ENCODE measurements around the gene NFIB.

NFIB gene

DNA sequence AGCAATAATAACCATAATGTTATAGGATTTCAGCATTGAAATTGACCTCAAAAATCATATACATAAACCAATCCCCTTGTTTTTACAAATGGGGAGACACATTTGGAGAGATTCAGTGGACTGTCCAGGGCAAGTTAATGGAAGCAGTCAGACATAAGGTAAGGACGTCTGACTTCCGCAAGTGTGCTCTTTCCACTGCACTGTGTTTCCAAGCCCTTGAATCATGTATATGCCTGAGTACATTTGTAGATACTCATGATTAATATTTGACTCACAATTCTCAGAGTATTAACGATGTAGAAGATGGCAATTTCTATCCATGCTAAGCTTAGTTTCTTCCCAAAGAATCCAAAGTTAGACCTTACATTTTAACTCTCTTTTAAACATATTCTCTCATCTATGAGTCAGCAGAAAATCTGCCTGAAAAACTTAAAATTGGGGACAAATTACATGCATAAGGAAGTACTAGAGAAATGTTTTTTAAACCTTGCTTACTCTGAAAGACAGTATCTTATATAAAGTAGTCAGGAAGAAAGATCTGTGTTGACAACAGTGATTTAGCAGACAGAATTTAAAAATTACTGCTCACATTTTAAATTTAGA, 165.3 kb downstream of the NFIB start:
- H3K9me3 ChIP-seq (ENCODE audit: control insufficient read depth in 2 of 2, low read length in 2 of 2): no peaks in the 10 kb centered on the region

GRCh38 chr9:14147738-14148137, 166.2 kb downstream of the NFIB start:
- Histone ChIP-seq H3K4me3 (ENCODE audit: low read length in 2 of 2) (no peak overlapping the region), H3K27ac (ENCODE audit: low read length) (no peak overlapping the region), H3K9me3 (ENCODE audit: control insufficient read depth in 2 of 2, low read length in 2 of 2) (no peaks in the 10 kb centered on the region), H3K27me3 (ENCODE audit: control insufficient read depth in 1 of 2, insufficient read depth in 2 of 2, low read length in 2 of 2) (no peaks in the 10 kb centered on the region), H3K9ac (ENCODE audit: low read length in 2 of 2) (no peak overlapping the region), H3K36me3 (ENCODE audit: control insufficient read depth in 2 of 2, insufficient read depth in 2 of 2, low read length in 2 of 2) (no peaks in the 10 kb centered on the region), H3K4me1 (ENCODE audit: control insufficient read depth, insufficient read depth, low read length) (no peaks in the 10 kb centered on the region)

More for the DNA sequence above, 165.3 kb downstream of the NFIB start:
- no peaks in the 10 kb centered on the region for H3K4me1 ChIP-seq (ENCODE audit: control insufficient read depth, insufficient read depth, low read length)
- H3K27ac ChIP-seq (ENCODE audit: low read length): no peak overlapping the region
- no peak overlapping the region for H3K9ac ChIP-seq (ENCODE audit: low read length in 2 of 2)
- H3K4me3 ChIP-seq (ENCODE audit: low read length in 2 of 2): no peak overlapping the region
- H3K36me3 ChIP-seq (ENCODE audit: control insufficient read depth in 2 of 2, insufficient read depth in 2 of 2, low read length in 2 of 2): no peaks in the 10 kb centered on the region
- H3K27me3 ChIP-seq (ENCODE audit: control insufficient read depth in 1 of 2, insufficient read depth in 2 of 2, low read length in 2 of 2): no peaks in the 10 kb centered on the region

DNA sequence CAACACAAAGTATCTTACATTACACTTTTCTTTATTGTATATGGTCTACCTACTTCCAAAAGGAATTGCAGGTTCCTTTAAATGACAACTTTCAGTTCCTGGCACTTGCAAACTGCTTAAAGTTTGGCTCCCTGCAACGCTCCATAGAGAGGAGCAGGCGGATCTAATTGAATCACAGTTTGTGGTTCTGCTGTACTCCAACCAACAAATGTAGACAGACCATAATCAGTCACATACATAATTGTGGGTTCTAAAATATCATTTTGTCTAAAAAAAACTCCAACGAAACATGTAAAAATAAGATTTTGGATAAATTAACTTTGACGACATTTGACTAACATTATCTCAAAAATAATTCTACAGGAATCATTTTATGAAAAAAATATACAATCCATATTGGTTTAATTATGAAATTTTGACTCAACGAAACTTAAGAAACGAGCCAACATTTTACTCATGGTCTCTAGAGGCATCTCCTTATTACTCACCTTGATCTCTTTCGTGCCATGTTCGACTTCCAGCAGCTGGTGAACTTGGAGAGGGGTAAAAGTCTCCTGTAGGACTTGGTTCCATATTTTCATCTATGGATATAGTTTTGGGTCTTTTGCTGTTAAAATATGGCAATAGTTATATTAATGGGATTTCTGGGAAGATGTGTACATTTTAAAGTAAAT, 167.6 kb downstream of the NFIB start:
- H3K4me3 ChIP-seq (ENCODE audit: low read length in 2 of 2): no peak overlapping the region
- no peaks in the 10 kb centered on the region for H3K9me3 ChIP-seq (ENCODE audit: control insufficient read depth in 2 of 2, low read length in 2 of 2)
- no peaks in the 10 kb centered on the region for H3K4me1 ChIP-seq (ENCODE audit: control insufficient read depth, insufficient read depth, low read length)
- H3K36me3 ChIP-seq (ENCODE audit: control insufficient read depth in 2 of 2, insufficient read depth in 2 of 2, low read length in 2 of 2): no peaks in the 10 kb centered on the region
- no peak overlapping the region for H3K27ac ChIP-seq (ENCODE audit: low read length)
- H3K27me3 ChIP-seq (ENCODE audit: control insufficient read depth in 1 of 2, insufficient read depth in 2 of 2, low read length in 2 of 2): no peaks in the 10 kb centered on the region
- H3K9ac ChIP-seq (ENCODE audit: low read length in 2 of 2): no peak overlapping the region

DNA sequence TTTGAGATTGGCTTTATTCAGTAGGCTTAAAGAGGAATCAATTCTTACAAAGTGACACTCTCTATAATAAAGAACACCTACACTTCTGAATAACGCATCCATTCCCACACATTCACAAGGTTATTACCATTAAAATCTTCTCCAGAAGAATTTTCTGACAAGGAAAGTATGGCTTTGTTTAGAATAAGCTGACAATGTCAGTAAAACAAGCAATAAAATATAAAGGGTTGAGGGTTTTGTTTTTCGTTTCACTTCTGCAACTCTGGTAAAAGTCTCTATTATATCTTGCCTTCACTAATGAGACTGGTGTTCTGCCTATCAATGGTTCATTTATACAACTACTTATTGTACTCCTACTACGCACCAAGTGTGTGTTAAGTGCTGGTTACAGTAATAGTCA, 169.7 kb downstream of the NFIB start:
- Histone ChIP-seq H3K4me1 (ENCODE audit: control insufficient read depth, insufficient read depth, low read length) (no peaks in the 10 kb centered on the region), H3K27ac (ENCODE audit: low read length) (no peak overlapping the region), H3K4me3 (ENCODE audit: low read length in 2 of 2) (no peak overlapping the region), H3K27me3 (ENCODE audit: control insufficient read depth in 1 of 2, insufficient read depth in 2 of 2, low read length in 2 of 2) (no peaks in the 10 kb centered on the region), H3K36me3 (ENCODE audit: control insufficient read depth in 2 of 2, insufficient read depth in 2 of 2, low read length in 2 of 2) (no peaks in the 10 kb centered on the region), H3K9me3 (ENCODE audit: control insufficient read depth in 2 of 2, low read length in 2 of 2) (no peaks in the 10 kb centered on the region), H3K9ac (ENCODE audit: low read length in 2 of 2) (no peak overlapping the region)

- H3K9me3 ChIP-seq (ENCODE audit: control insufficient read depth in 2 of 2, low read length in 2 of 2): no peaks in the 10 kb centered on the region
- no peaks in the 10 kb centered on the region for H3K4me1 ChIP-seq (ENCODE audit: control insufficient read depth, insufficient read depth, low read length)
- H3K36me3 ChIP-seq (ENCODE audit: control insufficient read depth in 2 of 2, insufficient read depth in 2 of 2, low read length in 2 of 2): no peaks in the 10 kb centered on the region
- no peak overlapping the region for H3K9ac ChIP-seq (ENCODE audit: low read length in 2 of 2)
- no peak overlapping the region for H3K4me3 ChIP-seq (ENCODE audit: low read length in 2 of 2)
- no peaks in the 10 kb centered on the region for H3K27me3 ChIP-seq (ENCODE audit: control insufficient read depth in 1 of 2, insufficient read depth in 2 of 2, low read length in 2 of 2)
- no peak overlapping the region for H3K27ac ChIP-seq (ENCODE audit: low read length)
Measured at GRCh38 chr9:14141699-14142098, 172.2 kb downstream of the NFIB start.

GRCh38 chr9:14140096-14140697, 173.7 kb downstream of the NFIB start:
- Histone ChIP-seq H3K4me1 (ENCODE audit: control insufficient read depth, insufficient read depth, low read length) (no peaks in the 10 kb centered on the region), H3K27me3 (ENCODE audit: control insufficient read depth in 1 of 2, insufficient read depth in 2 of 2, low read length in 2 of 2) (no peaks in the 10 kb centered on the region), H3K36me3 (ENCODE audit: control insufficient read depth in 2 of 2, insufficient read depth in 2 of 2, low read length in 2 of 2) (no peaks in the 10 kb centered on the region), H3K9ac (ENCODE audit: low read length in 2 of 2) (no peak overlapping the region), H3K9me3 (ENCODE audit: control insufficient read depth in 2 of 2, low read length in 2 of 2) (no peaks in the 10 kb centered on the region), H3K27ac (ENCODE audit: low read length) (no peak overlapping the region), H3K4me3 (ENCODE audit: low read length in 2 of 2) (no peak overlapping the region)

DNA sequence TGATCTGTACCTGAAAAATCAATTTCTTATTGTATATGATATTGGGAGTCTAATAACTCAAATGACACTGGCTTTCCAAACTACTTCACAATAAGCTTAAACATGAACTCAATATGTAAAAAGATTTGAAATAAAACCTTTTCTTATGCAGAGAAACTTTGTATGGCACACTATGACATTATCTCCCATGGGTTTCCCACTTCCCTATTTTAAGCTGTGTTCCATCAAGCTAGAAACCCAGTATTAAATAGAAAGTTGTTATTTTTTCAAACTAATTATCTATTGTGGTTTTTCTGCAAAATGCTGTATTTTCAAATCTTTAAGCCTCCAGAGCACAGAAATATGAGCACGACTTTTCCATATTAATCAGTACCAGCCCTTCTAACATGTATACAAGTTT, 174.7 kb downstream of the NFIB start:
- Histone ChIP-seq H3K4me1 (ENCODE audit: control insufficient read depth, insufficient read depth, low read length) (no peaks in the 10 kb centered on the region), H3K27me3 (ENCODE audit: control insufficient read depth in 1 of 2, insufficient read depth in 2 of 2, low read length in 2 of 2) (no peaks in the 10 kb centered on the region), H3K4me3 (ENCODE audit: low read length in 2 of 2) (no peak overlapping the region), H3K9ac (ENCODE audit: low read length in 2 of 2) (no peak overlapping the region), H3K9me3 (ENCODE audit: control insufficient read depth in 2 of 2, low read length in 2 of 2) (no peaks in the 10 kb centered on the region), H3K36me3 (ENCODE audit: control insufficient read depth in 2 of 2, insufficient read depth in 2 of 2, low read length in 2 of 2) (no peaks in the 10 kb centered on the region), H3K27ac (ENCODE audit: low read length) (no peak overlapping the region)

DNA sequence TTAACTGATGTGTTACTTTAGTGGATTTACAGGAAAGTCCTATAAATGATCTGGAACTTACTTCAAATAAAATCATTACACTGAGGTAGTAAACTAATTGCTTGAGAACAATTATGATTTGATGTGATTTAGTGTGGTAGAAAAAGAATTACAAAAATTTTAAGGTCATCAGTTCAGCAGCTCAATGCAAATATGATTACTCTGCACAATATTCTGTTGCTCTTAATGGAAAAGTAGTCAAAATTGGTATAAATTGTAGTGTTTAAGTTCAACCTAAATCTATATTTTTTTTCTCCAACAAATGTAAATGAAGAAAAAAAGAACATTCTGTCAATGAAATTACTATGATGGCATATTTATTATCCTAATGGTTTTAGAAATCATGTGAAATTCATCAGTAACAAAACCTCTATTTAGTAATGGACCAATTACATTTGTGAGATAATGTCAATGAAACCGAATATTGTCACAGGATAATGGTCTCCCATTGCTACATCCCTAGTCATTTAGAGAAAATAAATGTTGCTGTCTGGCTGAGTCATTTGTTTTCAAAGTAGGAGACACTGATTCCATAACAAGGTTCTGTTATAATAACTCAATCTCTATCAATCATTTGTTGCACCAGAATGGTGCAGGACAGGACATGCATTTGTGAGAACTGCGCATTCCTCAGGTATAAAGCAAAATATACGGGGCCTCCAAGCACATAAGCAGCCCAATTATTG, 177.1 kb downstream of the NFIB start:
- H3K27me3 ChIP-seq (ENCODE audit: control insufficient read depth in 1 of 2, insufficient read depth in 2 of 2, low read length in 2 of 2): no peaks in the 10 kb centered on the region
- no peaks in the 10 kb centered on the region for H3K9me3 ChIP-seq (ENCODE audit: control insufficient read depth in 2 of 2, low read length in 2 of 2)
- peaks cover 3% of the 10 kb centered on the region for H3K4me1 ChIP-seq (ENCODE audit: control insufficient read depth, insufficient read depth, low read length)
- H3K4me3 ChIP-seq (ENCODE audit: low read length in 2 of 2): no peak overlapping the region
- no peak overlapping the region for H3K27ac ChIP-seq (ENCODE audit: low read length)
- H3K36me3 ChIP-seq (ENCODE audit: control insufficient read depth in 2 of 2, insufficient read depth in 2 of 2, low read length in 2 of 2): no peaks in the 10 kb centered on the region
- no peak overlapping the region for H3K9ac ChIP-seq (ENCODE audit: low read length in 2 of 2)

- no peak overlapping the region for H3K9ac ChIP-seq (ENCODE audit: low read length in 2 of 2)
- no peak overlapping the region for H3K27ac ChIP-seq (ENCODE audit: low read length)
- H3K9me3 ChIP-seq (ENCODE audit: control insufficient read depth in 2 of 2, low read length in 2 of 2): no peaks in the 10 kb centered on the region
- H3K4me1 ChIP-seq (ENCODE audit: control insufficient read depth, insufficient read depth, low read length): peaks cover 3% of the 10 kb centered on the region
- H3K36me3 ChIP-seq (ENCODE audit: control insufficient read depth in 2 of 2, insufficient read depth in 2 of 2, low read length in 2 of 2): no peaks in the 10 kb centered on the region
- H3K27me3 ChIP-seq (ENCODE audit: control insufficient read depth in 1 of 2, insufficient read depth in 2 of 2, low read length in 2 of 2): no peaks in the 10 kb centered on the region
- H3K4me3 ChIP-seq (ENCODE audit: low read length in 2 of 2): no peak overlapping the region
Measured at GRCh38 chr9:14136047-14136635, 177.8 kb downstream of the NFIB start.

DNA sequence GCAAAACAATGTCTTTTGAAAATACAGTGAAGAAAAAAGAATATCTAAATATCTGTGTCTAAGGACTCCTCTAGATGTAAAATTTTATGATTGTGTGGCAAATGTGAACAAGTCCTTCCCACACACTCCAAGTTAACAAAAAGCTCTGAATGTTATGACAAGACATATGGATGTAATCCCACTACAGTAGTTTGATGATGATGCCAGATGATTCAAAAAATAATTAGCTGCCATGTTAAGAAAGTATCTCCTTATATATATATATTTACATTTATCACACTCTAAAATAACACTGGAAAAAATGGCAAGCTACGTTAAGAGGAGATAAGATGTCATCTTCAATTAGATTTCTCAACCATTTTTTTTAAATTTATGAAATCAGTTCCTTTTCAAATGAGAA, 178.5 kb downstream of the NFIB start:
- H3K27ac ChIP-seq (ENCODE audit: low read length): no peak overlapping the region
- no peak overlapping the region for H3K9ac ChIP-seq (ENCODE audit: low read length in 2 of 2)
- H3K4me1 ChIP-seq (ENCODE audit: control insufficient read depth, insufficient read depth, low read length): peaks cover 3% of the 10 kb centered on the region
- no peaks in the 10 kb centered on the region for H3K9me3 ChIP-seq (ENCODE audit: control insufficient read depth in 2 of 2, low read length in 2 of 2)
- H3K4me3 ChIP-seq (ENCODE audit: low read length in 2 of 2): no peak overlapping the region
- no peaks in the 10 kb centered on the region for H3K27me3 ChIP-seq (ENCODE audit: control insufficient read depth in 1 of 2, insufficient read depth in 2 of 2, low read length in 2 of 2)
- H3K36me3 ChIP-seq (ENCODE audit: control insufficient read depth in 2 of 2, insufficient read depth in 2 of 2, low read length in 2 of 2): no peaks in the 10 kb centered on the region
